Parietal lobe (tissue), 2 donors: ENCODE results near the gene TIGD2. TPM values are rescaled to one million over a fixed set of nuclear protein-coding genes. Genes with fewer than 3 reads are reported as not detected.

Source experiments
- small RNA-seq: library from RNA; depleted of rRNA; stranded (forward); fragments of <200 nt; gene quantifications from one replicate; pipeline ENCODE3, GENCODE V24; 2014; ENCODE audit warnings: low replicate concordance
- total RNA-seq: library from RNA; depleted of rRNA; stranded (reverse); fragments of >200 nt; gene quantifications from one replicate; pipeline ENCODE4 v1.2.3, GENCODE V29; 2014

Gene TIGD2
- 11.3 TPM for total RNA-seq

GRCh38 chr4:89110986-89111832 lies at the start of gene TIGD2:
Gene TIGD2 (plus strand): TSS chr4:89111533. CDS start chr4:89112975, 1,442 bp downstream.

Small RNA genes lying within 50 kb of the gene (small RNA-seq; reads per million reads assigned to genes)
- gene RNU6-907P: not detected

Other genes starting within 250 kb of the TIGD2 start
- 149 TPM for gene FAM13A, start 54.3 kb upstream of the TIGD2 start, total RNA-seq
- 35.1 TPM for gene GPRIN3, start 196.3 kb downstream of the TIGD2 start, total RNA-seq